ENCODE measurements around the gene C9orf152.

- TF ChIP-seq POLR2A (IDR thresholded peaks at IDR 0.05) (no peak), EP300 (IDR thresholded peaks at IDR 0.05) (no peak)
Observed at GRCh38 chr9:110213413-110214044, 5.6 kb upstream of the C9orf152 start.
